Measurements from ENCODE around the gene CCDC112. TPM values are rescaled to one million over a fixed set of nuclear protein-coding genes. Genes with fewer than 3 reads are reported as not detected.

CCDC112 gene
- total RNA-seq, 2 donors from 2014 or later = 8.4 to 11.1 TPM

DNA sequence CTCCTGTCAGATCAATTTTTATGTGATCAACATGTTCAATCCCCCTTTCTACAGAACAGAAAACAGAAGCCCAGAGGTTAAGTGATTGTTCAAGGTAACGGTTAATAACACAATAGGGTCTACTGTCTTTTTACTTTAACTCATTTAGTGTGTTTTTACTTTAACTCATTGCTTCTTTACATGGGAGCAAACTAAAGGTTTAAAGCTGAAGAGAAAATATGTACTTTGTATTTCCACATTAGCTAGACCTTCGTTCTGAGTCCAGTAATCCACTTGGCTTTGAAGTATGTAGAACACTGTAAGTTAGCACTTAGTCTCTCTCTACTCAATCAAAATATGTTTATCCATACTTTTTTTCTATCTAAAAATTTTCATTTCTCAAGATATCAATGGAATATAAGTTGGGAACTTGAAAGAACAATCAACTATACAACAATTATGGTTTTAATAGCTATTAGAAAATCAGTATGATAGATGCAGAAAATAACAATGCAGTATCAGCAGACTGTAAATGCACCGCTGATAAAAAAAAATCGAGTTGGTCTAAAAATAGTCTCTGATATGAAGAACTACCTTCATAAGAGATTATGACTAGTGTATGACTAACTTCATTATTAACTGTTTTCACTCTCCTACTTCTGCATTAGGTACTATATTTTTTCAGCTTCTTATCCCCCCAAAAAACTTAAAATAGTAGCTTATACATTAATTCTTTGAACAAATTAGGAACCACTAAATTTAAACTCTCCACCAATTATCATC is 54.4 kb downstream of the CCDC112 start:
- TF ChIP-seq, protein P1, sequence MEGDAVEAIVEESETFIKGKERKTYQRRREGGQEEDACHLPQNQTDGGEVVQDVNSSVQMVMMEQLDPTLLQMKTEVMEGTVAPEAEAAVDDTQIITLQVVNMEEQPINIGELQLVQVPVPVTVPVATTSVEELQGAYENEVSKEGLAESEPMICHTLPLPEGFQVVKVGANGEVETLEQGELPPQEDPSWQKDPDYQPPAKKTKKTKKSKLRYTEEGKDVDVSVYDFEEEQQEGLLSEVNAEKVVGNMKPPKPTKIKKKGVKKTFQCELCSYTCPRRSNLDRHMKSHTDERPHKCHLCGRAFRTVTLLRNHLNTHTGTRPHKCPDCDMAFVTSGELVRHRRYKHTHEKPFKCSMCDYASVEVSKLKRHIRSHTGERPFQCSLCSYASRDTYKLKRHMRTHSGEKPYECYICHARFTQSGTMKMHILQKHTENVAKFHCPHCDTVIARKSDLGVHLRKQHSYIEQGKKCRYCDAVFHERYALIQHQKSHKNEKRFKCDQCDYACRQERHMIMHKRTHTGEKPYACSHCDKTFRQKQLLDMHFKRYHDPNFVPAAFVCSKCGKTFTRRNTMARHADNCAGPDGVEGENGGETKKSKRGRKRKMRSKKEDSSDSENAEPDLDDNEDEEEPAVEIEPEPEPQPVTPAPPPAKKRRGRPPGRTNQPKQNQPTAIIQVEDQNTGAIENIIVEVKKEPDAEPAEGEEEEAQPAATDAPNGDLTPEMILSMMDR (IDR thresholded peaks at IDR 0.05) = no peak
- peaks cover 0 to 18% of the 10 kb centered on the region in 2 donors for H3K4me1 ChIP-seq (ENCODE audit: control insufficient read depth in 1 of 2, low read depth in 2 of 2)
- peaks cover 10% of the 10 kb centered on the region for H3K36me3 ChIP-seq
- no peak for DNase-seq (ENCODE audit: low spot score)
- no peaks in the 10 kb centered on the region for H3K9me3 ChIP-seq
- H3K27me3 ChIP-seq (replicated peaks; ENCODE audit: insufficient read depth) = no peaks in the 10 kb centered on the region
- no peak for ATAC-seq (ENCODE audit: insufficient number of reproducible peaks, low FRiP score, low read depth)
- no peak overlapping the region for H3K4me3 ChIP-seq
- no peak overlapping the region for H3K27ac ChIP-seq

DNA sequence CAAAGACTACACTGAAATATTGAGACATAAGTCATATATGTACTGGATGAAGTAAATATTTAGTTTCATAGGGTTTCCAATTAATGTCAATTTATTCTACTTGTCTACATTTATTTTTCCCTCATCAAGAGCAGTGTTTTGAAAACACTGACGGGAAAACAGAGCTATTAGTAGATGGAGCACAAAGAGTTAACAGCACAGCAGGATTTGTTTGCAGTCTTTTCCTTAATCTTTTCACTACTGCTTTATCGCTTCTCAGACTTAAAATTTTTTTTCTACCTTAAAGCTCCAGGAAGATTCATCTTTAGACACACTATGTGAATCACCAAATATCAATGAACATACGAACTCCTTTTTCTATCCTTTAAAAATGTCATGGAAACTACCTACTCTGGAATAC is 59.4 kb downstream of the CCDC112 start:
- TF ChIP-seq, protein P1 (IDR thresholded peaks at IDR 0.05) = no peak

DNA sequence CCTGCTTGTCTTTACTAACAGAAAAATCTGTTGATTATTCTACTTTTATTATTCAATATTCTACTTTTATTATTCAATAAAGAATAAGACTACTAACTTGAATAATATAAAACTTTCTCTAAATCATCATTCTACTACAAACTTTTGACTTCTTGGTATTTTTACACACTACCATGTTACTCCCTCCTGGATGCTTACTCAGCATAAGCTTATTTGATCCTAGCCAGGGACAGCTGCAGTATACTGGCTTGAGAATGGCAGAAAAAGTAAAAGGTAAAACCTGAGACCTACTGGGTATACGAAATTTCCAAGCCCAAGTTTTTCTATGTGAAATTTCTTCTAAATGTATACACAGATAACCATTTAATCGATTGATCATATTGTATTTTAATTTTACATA is 59.9 kb downstream of the CCDC112 start:
- H3K4me3 ChIP-seq = no peak overlapping the region
- H3K36me3 ChIP-seq = peaks cover 10% of the 10 kb centered on the region
- DNase-seq (ENCODE audit: low spot score) = no peak
- H3K27ac ChIP-seq = no peak overlapping the region
- ATAC-seq (ENCODE audit: insufficient number of reproducible peaks, low FRiP score, low read depth) = no peak
- H3K27me3 ChIP-seq (replicated peaks; ENCODE audit: insufficient read depth) = no peaks in the 10 kb centered on the region
- TF ChIP-seq, protein P1 (IDR thresholded peaks at IDR 0.05) = no peak
- no peaks in the 10 kb centered on the region for H3K9me3 ChIP-seq
- H3K4me1 ChIP-seq (ENCODE audit: control insufficient read depth in 1 of 2, low read depth in 2 of 2) = no peaks in the 10 kb centered on the region

More for the DNA sequence above, 59.4 kb downstream of the CCDC112 start:
- Histone ChIP-seq H3K27me3 (replicated peaks; ENCODE audit: insufficient read depth) (no peaks in the 10 kb centered on the region), H3K27ac (no peak overlapping the region), H3K9me3 (no peaks in the 10 kb centered on the region), H3K4me3 (no peak overlapping the region), H3K36me3 (peaks cover 10% of the 10 kb centered on the region), H3K4me1 (ENCODE audit: control insufficient read depth in 1 of 2, low read depth in 2 of 2) (peaks cover 0 to 4% of the 10 kb centered on the region in 2 donors)
- no peak for DNase-seq (ENCODE audit: low spot score)
- ATAC-seq (ENCODE audit: insufficient number of reproducible peaks, low FRiP score, low read depth) = no peak

DNA sequence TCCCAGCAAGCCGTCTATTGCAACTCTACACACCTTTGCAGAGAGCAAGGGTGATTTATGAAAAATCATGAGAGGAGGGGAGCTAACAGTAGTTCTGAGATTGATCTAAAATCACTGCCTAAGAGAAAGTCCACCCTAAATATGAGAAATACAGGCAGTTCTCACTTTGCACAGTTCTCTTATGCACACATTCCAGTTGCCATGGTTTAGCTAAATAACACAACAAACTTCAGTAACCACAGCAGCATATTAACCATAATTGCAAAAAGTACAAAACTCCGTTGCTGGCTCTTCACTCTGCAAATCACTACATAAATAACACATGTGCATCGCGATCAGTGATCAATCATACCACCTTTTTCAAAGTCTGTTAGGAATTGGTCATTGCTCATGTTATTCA is 64.9 kb downstream of the CCDC112 start:
- ATAC-seq (ENCODE audit: insufficient number of reproducible peaks, low FRiP score, low read depth) = no peak
- DNase-seq (ENCODE audit: low spot score) = no peak
- no peak overlapping the region for H3K27ac ChIP-seq
- no peak overlapping the region for H3K4me3 ChIP-seq
- H3K27me3 ChIP-seq (replicated peaks; ENCODE audit: insufficient read depth) = no peaks in the 10 kb centered on the region
- TF ChIP-seq, protein P1 (IDR thresholded peaks at IDR 0.05) = no peak
- no peaks in the 10 kb centered on the region for H3K9me3 ChIP-seq
- H3K4me1 ChIP-seq (ENCODE audit: control insufficient read depth in 1 of 2, low read depth in 2 of 2) = no peaks in the 10 kb centered on the region
- H3K36me3 ChIP-seq = no peaks in the 10 kb centered on the region

DNA sequence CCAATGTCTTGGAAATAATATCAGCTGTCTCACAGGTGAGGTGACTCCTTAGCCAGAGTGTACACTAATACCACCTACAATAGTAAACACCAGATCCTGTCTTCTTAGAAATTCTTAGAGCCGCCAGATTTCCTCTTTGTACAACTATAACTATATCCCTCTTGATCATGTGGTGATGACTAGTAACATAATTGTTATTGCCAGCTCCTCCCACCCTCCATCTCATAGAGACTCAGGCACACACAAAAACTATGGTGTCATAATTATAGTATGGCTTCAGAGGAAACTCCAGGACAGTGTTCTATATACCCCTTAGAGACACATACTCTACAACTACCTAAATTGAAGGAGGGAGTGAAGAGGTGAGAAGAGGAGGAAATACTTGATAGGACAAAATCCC is 66.8 kb downstream of the CCDC112 start:
- H3K27me3 ChIP-seq (replicated peaks; ENCODE audit: insufficient read depth) = no peaks in the 10 kb centered on the region
- H3K4me1 ChIP-seq (ENCODE audit: control insufficient read depth in 1 of 2, low read depth in 2 of 2) = peaks cover 0 to under 1% of the 10 kb centered on the region in 2 donors
- TF ChIP-seq, protein P1 (IDR thresholded peaks at IDR 0.05) = no peak
- no peak overlapping the region for H3K27ac ChIP-seq
- no peaks in the 10 kb centered on the region for H3K36me3 ChIP-seq
- no peaks in the 10 kb centered on the region for H3K9me3 ChIP-seq
- H3K4me3 ChIP-seq = no peak overlapping the region
- no peak for ATAC-seq (ENCODE audit: insufficient number of reproducible peaks, low FRiP score, low read depth)
- no peak for DNase-seq (ENCODE audit: low spot score)
